Heart right ventricle (tissue), 16 donors: ENCODE data around the gene MAN1C1. TPM values are rescaled to one million over a fixed set of nuclear protein-coding genes. Genes with fewer than 3 reads are reported as not detected.
"Not testable (repeated sequence)": the region's sequence is repeated elsewhere in the genome, so short reads cannot be mapped to it uniquely, and the experiment has no call there.

Experiments
- ATAC-seq, 8 donors: fragments of 200-7000 bp; cut with Tn5 transposase; one replicate each; pipeline ENCODE4 v1.9.1; 2020; ENCODE audit warnings: mild to moderate bottlenecking in 8 of 8, moderate library complexity in 8 of 8, moderate number of reproducible peaks in 1 of 8
- DNase-seq, 2 donors: peaks; one replicate each; pipeline ENCODE4 v3.0.0-alpha.2; 2020
- H3K27ac ChIP-seq, 10 donors: fragments of 200-600 bp; sonication (generic) in 2 of 10; one replicate each; pipeline versions ENCODE4 v1.5.0 to v1.8.0; 2020 to 2022; ENCODE audit warnings: mild to moderate bottlenecking in 3 of 10
- H3K27me3 ChIP-seq, 7 donors: fragments of 200-600 bp; one replicate each; pipeline ENCODE4 v1.8.0; 2021 to 2022; ENCODE audit warnings: mild to moderate bottlenecking in 2 of 7
- H3K36me3 ChIP-seq, 9 donors: fragments of 200-600 bp; sonication (generic) in 1 of 9; one replicate each; pipeline versions ENCODE4 v1.5.0 to v1.8.0; 2020 to 2022; ENCODE audit warnings: mild to moderate bottlenecking in 2 of 9
- H3K4me1 ChIP-seq, 9 donors: fragments of 200-600 bp; sonication (generic) in 1 of 9; one replicate each; pipeline versions ENCODE4 v1.5.0 to v1.8.0; 2020 to 2022; ENCODE audit warnings: mild to moderate bottlenecking in 4 of 9
- H3K4me3 ChIP-seq, 10 donors: fragments of 200-600 bp; sonication (generic) in 2 of 10; one replicate each; pipeline versions ENCODE4 v1.5.0 to v1.8.0; 2020 to 2022; ENCODE audit warnings: mild to moderate bottlenecking in 7 of 10, moderate library complexity in 2 of 10
- H3K9me3 ChIP-seq, 11 donors: fragments of 200-600 bp in 10 of 11; sonication (generic) in 2 of 11; one replicate each; pipeline versions ENCODE4 v1.5.0 to v1.8.0; 2013 to 2022; ENCODE audit warnings: mild to moderate bottlenecking in 2 of 11, control low read depth in 1 of 11, moderate library complexity in 1 of 11
- whole genome bisulfite sequencing, 2 donors: extraction: QIAGEN DNeasy Blood & Tissue Kit; methylation state at CpG; one replicate each; pipeline ENCODE4 v1.1.7; 2013; ENCODE audit warnings: inconsistent platforms in 1 of 2; 5-methylcytosine and 5-hydroxymethylcytosine counted together
- intact Hi-C, 10 donors: fragments of 100-400 bp; cut with DNase I; formaldehyde crosslinking; loops; one replicate each; pipeline versions ENCODE4 v1.11.1 to v1.14.2; 2022
- polyA plus RNA-seq, 2 donors: library from polyadenylated mRNA; stranded (reverse); fragments of 200-250 nt; gene quantifications; one replicate each; pipeline ENCODE4 v1.2.3, GENCODE V29; 2013
- total RNA-seq, 10 donors: library from RNA; stranded (reverse); fragmentation: NEBNext Ultra II Directional in 3 of 10; extraction: Animal tissue kit (Norgen Biotek cat#: 25700) in 3 of 10; gene quantifications; one replicate each; pipeline versions ENCODE4 v1.2.1 to v1.2.4, GENCODE V29; 2021 to 2023
- TF ChIP-seq, protein P1 (sequence below), 9 donors: fragments of 200-600 bp; sonication (generic) in 2 of 9; IDR thresholded peaks; one replicate each; pipeline versions ENCODE4 v1.5.0 to v1.8.0; 2021 to 2022; ENCODE audit warnings: antibody characterized with exemption in 9 of 9, mild to moderate bottlenecking in 5 of 9, moderate library complexity in 1 of 9
- donor health status: Arrhythmogenic right ventricular cardiomyopathy.
- donor health status: ischemic (EF 13 %, LVEDD 7.1; RV severe dilation, severe dysfunction).
- donor health status: healthy with polysubstance abuse.
- donor health status: DM: no; HTN: yes; CAD: no.
- donor health status: DM: no; HTN: no; CAD: no.
- donor health status: ischemic (EF 25% LVEDD 6.9; RV normal size, moderate dysfunction).
- donor health status: ischemic (EF 25% LVEDD 5.7; RV mildly dilated, moderate dysfunction).
- donor health status: healthy.
- donor health status: DM: yes; HTN: yes; CAD: no.
- donor health status: Ischemic cardiomyopathy.
- donor health status: ischemic (EF 35%, LVEDD 5.7; RV mildly dilated, moderate dysfunction).
- donor health status: nonischemic (EF 11% LVEDD 7.7; RV severe dilation, severe dysfunction).
- donor health status: DM: yes; HTN: yes; CAD: no.
- donor health status: PGD.
- donor health status: ischemic (EF 29% LVEDD 5.4; RV normal size, mild dysfunction).
- donor health status: nonischemic (EF 23%, LVEDD 6.1; RV moderate dilation, normal function).

Gene MAN1C1
- total and polyA plus RNA-seq, 12 donors: 9.7 to 23.4 (median 13.4) TPM

DNA sequence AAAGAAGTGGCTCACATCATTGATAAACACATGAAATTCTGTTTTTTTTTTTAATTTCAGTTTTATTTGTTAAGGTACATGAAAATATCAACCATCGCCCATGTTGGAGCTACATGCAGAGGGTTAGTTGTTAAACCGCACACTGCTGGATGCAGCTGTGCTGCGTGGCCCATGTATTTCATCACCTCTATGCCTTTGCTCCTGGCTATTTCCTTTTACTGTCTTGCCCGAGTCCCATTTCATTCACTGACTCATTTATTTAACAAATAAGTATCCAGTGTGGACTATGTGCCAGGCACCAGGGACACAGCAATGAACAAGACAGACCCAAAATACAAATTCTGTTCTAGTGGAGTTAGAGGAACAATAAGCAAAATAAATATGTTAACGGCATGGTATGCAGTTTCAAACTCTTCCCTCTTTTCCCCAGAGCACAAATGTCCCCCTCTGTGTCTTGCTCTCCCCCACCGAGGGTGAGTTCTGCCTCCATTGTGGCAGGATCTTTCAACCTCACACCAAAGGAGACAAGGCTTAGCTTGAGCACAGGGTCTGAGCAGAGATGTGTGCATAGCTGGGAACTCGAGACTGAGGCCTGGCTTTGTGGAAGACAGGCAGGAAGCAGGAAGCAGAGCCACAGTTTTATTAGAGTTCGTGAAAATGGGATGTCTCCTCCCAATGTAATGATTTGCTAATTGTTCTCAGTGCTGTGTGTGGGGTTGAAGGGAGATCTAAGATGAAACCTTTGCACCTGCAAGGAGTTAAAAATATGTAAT, 44.6 kb downstream of the MAN1C1 start:
- Histone ChIP-seq H3K4me3 (no peak overlapping the region), H3K4me1 (peaks cover 16 to 79% (median 54%) of the 10 kb centered on the region in 9 donors), H3K36me3 (no peaks in the 10 kb centered on the region), H3K27me3 (no peaks in the 10 kb centered on the region), H3K27ac (peak overlapping the region in 2 of 10 donors; percentile 30 to 47), H3K9me3 (no peaks in the 10 kb centered on the region)
- TF ChIP-seq, protein P1, sequence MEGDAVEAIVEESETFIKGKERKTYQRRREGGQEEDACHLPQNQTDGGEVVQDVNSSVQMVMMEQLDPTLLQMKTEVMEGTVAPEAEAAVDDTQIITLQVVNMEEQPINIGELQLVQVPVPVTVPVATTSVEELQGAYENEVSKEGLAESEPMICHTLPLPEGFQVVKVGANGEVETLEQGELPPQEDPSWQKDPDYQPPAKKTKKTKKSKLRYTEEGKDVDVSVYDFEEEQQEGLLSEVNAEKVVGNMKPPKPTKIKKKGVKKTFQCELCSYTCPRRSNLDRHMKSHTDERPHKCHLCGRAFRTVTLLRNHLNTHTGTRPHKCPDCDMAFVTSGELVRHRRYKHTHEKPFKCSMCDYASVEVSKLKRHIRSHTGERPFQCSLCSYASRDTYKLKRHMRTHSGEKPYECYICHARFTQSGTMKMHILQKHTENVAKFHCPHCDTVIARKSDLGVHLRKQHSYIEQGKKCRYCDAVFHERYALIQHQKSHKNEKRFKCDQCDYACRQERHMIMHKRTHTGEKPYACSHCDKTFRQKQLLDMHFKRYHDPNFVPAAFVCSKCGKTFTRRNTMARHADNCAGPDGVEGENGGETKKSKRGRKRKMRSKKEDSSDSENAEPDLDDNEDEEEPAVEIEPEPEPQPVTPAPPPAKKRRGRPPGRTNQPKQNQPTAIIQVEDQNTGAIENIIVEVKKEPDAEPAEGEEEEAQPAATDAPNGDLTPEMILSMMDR (IDR thresholded peaks at IDR 0.05): no peak
- 68 to 69% methylated on average over 8 of the region's 8 CpGs for WGBS, 2 donors
- ATAC-seq (no peak), DNase-seq (no peak)
- intact Hi-C loops: no loop called here

DNA sequence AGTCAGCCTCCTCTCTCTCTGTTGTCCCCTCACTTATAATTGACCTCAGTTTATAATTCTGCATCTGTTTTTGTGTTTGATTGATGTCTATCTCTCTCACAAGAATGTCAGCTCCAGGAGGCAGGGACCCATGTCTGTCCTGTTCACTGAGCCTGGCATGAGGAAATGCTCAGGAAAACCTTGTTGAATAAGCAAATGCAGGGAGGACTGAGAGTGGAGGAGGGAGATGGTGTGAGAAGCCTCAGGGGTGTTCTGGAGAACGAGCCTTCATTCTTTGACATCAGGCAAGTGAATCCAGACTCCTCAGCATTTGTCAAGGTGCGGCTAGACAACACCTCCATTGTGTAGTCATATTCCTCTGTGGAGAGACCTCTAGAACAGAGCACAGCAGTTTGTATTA, 45.5 kb downstream of the MAN1C1 start:
- Histone ChIP-seq H3K9me3 (no peaks in the 10 kb centered on the region), H3K27me3 (no peaks in the 10 kb centered on the region), H3K4me1 (peaks cover 14 to 76% (median 54%) of the 10 kb centered on the region in 9 donors), H3K27ac (no peak overlapping the region), H3K4me3 (no peak overlapping the region), H3K36me3 (no peaks in the 10 kb centered on the region)
- ATAC-seq (no peak), DNase-seq (no peak)
- 86% methylated on average over 2 of the region's 2 CpGs for WGBS, 2 donors
- intact Hi-C loops: no loop called here
- TF ChIP-seq, protein P1 (IDR thresholded peaks at IDR 0.05): no peak

GRCh38 chr1:25662959-25663358, 46.4 kb downstream of the MAN1C1 start:
- H3K36me3 ChIP-seq, intact Hi-C loops, H3K27me3 ChIP-seq, DNase-seq, H3K4me3 ChIP-seq, H3K9me3 ChIP-seq, ATAC-seq: not testable (repeated sequence)
- WGBS, 2 donors: 97 to 98% methylated on average over 2 of the region's 2 CpGs
- Histone ChIP-seq H3K27ac (peak overlapping the region in 1 of 10 donors; percentile 48), H3K4me1 (peaks cover 7 to 67% (median 48%) of the 10 kb centered on the region in 9 donors)

DNA sequence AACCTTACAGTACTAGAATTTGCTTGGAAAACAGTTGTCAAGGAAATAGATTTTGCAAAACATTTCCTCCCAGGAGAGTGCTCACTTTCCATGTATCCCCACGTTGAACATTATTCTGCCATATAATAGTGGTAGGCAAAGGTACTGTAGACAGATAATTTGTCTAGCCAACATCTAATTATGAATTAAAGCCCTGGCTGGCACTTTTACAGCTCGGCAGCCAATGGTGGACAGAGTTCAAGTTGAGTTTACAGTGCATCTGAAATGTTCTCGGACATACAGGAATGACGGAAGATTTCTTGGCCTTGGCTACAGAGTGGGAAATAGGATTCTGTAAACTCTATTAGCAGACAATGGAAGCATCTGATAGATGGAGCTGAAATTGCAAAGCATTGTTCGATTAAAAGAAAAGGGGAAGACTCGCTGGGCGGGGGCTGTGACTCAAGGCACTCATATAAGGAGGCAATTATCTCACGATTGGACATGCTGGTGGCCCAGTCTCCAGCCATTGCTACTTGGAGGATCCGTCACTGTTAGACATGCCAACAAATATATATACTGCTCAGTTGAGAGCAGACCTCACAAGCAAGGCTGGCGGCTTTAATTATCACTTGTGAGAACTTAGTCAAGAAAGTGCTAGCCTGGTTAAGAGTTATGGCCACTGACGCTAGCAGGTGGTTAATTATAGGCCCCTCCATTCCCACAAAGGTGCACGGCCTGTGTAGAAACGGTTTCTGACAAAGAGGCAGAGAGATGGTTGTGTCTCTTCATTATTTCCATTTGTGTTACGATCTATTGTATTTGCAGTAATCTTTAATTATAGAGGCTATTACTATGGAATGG, 48.0 kb downstream of the MAN1C1 start:
- DNase-seq (no peak), ATAC-seq (peak; percentile 39 to 73 (median 64))
- no peak overlapping the region for H3K4me3 ChIP-seq
- TF ChIP-seq, protein P1 (IDR thresholded peaks at IDR 0.05): no peak
- H3K27me3 ChIP-seq: no peaks in the 10 kb centered on the region
- H3K9me3 ChIP-seq: no peaks in the 10 kb centered on the region
- no peaks in the 10 kb centered on the region for H3K36me3 ChIP-seq
- H3K4me1 ChIP-seq: peaks cover 7 to 50% (median 32%) of the 10 kb centered on the region in 9 donors
- intact Hi-C loops: no loop called here
- WGBS, 2 donors: 59 to 62% methylated on average over 14 of the region's 14 CpGs
- H3K27ac ChIP-seq: peak overlapping the region in 7 of 10 donors; percentile 17 to 56 (median 46)
